Activated effector memory CD4-positive, alpha-beta T cell treated with anti-CD3 and anti-CD28 coated beads, Interleukin-2, amount 50 U/mL, for 16 hours (primary cell): ENCODE data around the gene HAPLN2.
A peak's percentile ranks its signal among the peaks of the same experiment; 100 is the strongest.
"Not testable (repeated sequence)": the region's sequence is repeated elsewhere in the genome, so short reads cannot be mapped to it uniquely, and the experiment has no call there.

Experiments used
- DNase-seq: peaks from one replicate; pipeline ENCODE4 v3.0.0-alpha.2; 2020

The HAPLN2 gene

GRCh38 chr1:156623946-156624813, 5.0 kb downstream of the HAPLN2 start:
- DNase-seq: peak; percentile 74

- peak; percentile 61 for DNase-seq
Observed at GRCh38 chr1:156624814-156625435, 5.7 kb downstream of the HAPLN2 start.

- DNase-seq: peak; percentile 88
Observed at GRCh38 chr1:156625436-156626078, 6.3 kb downstream of the HAPLN2 start.

- DNase-seq: no peak
Observed at GRCh38 chr1:156626079-156626438, 6.8 kb downstream of the HAPLN2 start.

GRCh38 chr1:156627313-156627880, 8.2 kb downstream of the HAPLN2 start:
- DNase-seq: peak; percentile 78

- no peak for DNase-seq
Observed at GRCh38 chr1:156629823-156630449, 10.7 kb downstream of the HAPLN2 start.

- not testable (repeated sequence) for DNase-seq
Observed at GRCh38 chr1:156631152-156631551, 11.9 kb downstream of the HAPLN2 start.

- no peak for DNase-seq
Observed at GRCh38 chr1:156632355-156632754, 13.1 kb downstream of the HAPLN2 start.

GRCh38 chr1:156638189-156638985, 19.2 kb downstream of the HAPLN2 start:
- no peak for DNase-seq

GRCh38 chr1:156639601-156640101, 20.4 kb downstream of the HAPLN2 start:
- DNase-seq: no peak

GRCh38 chr1:156640842-156641706, 21.9 kb downstream of the HAPLN2 start:
- DNase-seq: no peak

- DNase-seq: peak; percentile 67
Observed at GRCh38 chr1:156641761-156642264, 22.6 kb downstream of the HAPLN2 start, which contains the start of gene BCAN. BCAN (plus strand) TSS chr1:156642117; CDS start chr1:156646055, 3,938 bp downstream.

- DNase-seq: no peak
Observed at GRCh38 chr1:156642265-156643048, 23.2 kb downstream of the HAPLN2 start.

GRCh38 chr1:156643049-156643777, 24.0 kb downstream of the HAPLN2 start:
- DNase-seq: no peak

GRCh38 chr1:156643778-156644092, 24.5 kb downstream of the HAPLN2 start:
- DNase-seq: no peak

GRCh38 chr1:156644146-156644545, 24.9 kb downstream of the HAPLN2 start:
- no peak for DNase-seq

GRCh38 chr1:156644640-156645039, 25.4 kb downstream of the HAPLN2 start:
- no peak for DNase-seq

- no peak for DNase-seq
Observed at GRCh38 chr1:156645056-156645455, 25.8 kb downstream of the HAPLN2 start.

GRCh38 chr1:156645666-156646065, 26.5 kb downstream of the HAPLN2 start:
- no peak for DNase-seq
